ENCODE results near the gene RNF214. TPM values are rescaled to one million over a fixed set of nuclear protein-coding genes. Genes with fewer than 3 reads are reported as not detected.
A peak's percentile ranks its signal among the peaks of the same experiment; 100 is the strongest.

Gene RNF214
- total and polyA plus RNA-seq, 2 donors (not counting 1 experiment from before 2014, with no cell fraction given): 16.0 to 36.1 TPM

GRCh38 chr11:117221775-117222517, 10.5 kb upstream of the RNF214 start:
- H3K4me3 Mint-ChIP-seq: no peak overlapping the region
- intact Hi-C loops (cut with micrococcal nuclease): no loop called here
- H3K27ac ChIP-seq (ENCODE audit: low read length in 2 of 2): no peak overlapping the region
- H4K20me1 ChIP-seq (ENCODE audit: control insufficient read depth, insufficient read depth, low read length, poor library complexity, severe bottlenecking): peaks cover 22% of the 10 kb centered on the region
- H3K27ac Mint-ChIP-seq: peak overlapping the region; percentile 39
- H3K9me3 Mint-ChIP-seq (ENCODE audit: insufficient read depth): no peaks in the 10 kb centered on the region
- H3K4me1 Mint-ChIP-seq: peaks cover 9% of the 10 kb centered on the region
- CTCF ChIA-PET: interaction anchor here (0.8 to 19.9 kb wide), 4 partner anchors 8 to 116 kb away, joined by 3 to 309 read pairs (median 6); partner anchors contain the start of gene SIDT2
- no peaks in the 10 kb centered on the region for H3K9me3 ChIP-seq (ENCODE audit: control extremely low read depth in 1 of 3, control insufficient read depth in 2 of 3, insufficient read depth in 1 of 3, low read length in 2 of 3)
- no peak overlapping the region for H3K4me3 ChIP-seq (ENCODE audit: control extremely low read depth in 1 of 5, extremely low read depth in 1 of 5, insufficient read depth in 1 of 5, low read depth in 2 of 5, low read length in 4 of 5)
- H3K4me1 ChIP-seq (ENCODE audit: control insufficient read depth in 2 of 2, insufficient read depth in 2 of 2, low read length in 2 of 2): peaks cover 0 to 6% of the 10 kb centered on the region in 2 donors
- H2AFZ ChIP-seq (ENCODE audit: insufficient read depth, low read depth, low read length, poor library complexity, severe bottlenecking): no peak overlapping the region
- H3K4me2 ChIP-seq (replicated peaks; ENCODE audit: low read depth, low read length, poor library complexity, severe bottlenecking): no peak overlapping the region
- H3K9ac ChIP-seq (ENCODE audit: low read length): no peak overlapping the region
- no peaks in the 10 kb centered on the region for H3K27me3 ChIP-seq (replicated peaks in 1 of 4; ENCODE audit: control extremely low read depth in 1 of 4, control insufficient read depth in 3 of 4, insufficient read depth in 4 of 4, low read length in 3 of 4)
- H3K27me3 Mint-ChIP-seq: no peaks in the 10 kb centered on the region
- peaks cover 7 to 96% of the 10 kb centered on the region in 2 experiments for H3K36me3 ChIP-seq (replicated peaks in 1 of 2; ENCODE audit: control extremely low read depth in 1 of 2, control insufficient read depth in 1 of 2, extremely low read depth in 1 of 2, insufficient read depth in 2 of 2, low read length in 1 of 2)
- ATAC-seq (ENCODE audit: low read depth) (no peak), DNase-seq (no peak)
- TF ChIP-seq, protein P1, sequence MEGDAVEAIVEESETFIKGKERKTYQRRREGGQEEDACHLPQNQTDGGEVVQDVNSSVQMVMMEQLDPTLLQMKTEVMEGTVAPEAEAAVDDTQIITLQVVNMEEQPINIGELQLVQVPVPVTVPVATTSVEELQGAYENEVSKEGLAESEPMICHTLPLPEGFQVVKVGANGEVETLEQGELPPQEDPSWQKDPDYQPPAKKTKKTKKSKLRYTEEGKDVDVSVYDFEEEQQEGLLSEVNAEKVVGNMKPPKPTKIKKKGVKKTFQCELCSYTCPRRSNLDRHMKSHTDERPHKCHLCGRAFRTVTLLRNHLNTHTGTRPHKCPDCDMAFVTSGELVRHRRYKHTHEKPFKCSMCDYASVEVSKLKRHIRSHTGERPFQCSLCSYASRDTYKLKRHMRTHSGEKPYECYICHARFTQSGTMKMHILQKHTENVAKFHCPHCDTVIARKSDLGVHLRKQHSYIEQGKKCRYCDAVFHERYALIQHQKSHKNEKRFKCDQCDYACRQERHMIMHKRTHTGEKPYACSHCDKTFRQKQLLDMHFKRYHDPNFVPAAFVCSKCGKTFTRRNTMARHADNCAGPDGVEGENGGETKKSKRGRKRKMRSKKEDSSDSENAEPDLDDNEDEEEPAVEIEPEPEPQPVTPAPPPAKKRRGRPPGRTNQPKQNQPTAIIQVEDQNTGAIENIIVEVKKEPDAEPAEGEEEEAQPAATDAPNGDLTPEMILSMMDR (IDR thresholded peaks at IDR 0.05): no peak
- no peak for TF ChIP-seq EZH2 (IDR thresholded peaks at IDR 0.05; ENCODE audit: borderline replicate concordance, insufficient read depth, low read depth, low read length, poor library complexity, severe bottlenecking)
- H3K79me2 ChIP-seq (ENCODE audit: control insufficient read depth, insufficient read depth, low read length): peaks cover 57% of the 10 kb centered on the region
- WGBS (ENCODE audit: insufficient coverage): 100% methylated on average over 6 of the region's 7 CpGs
- POLR2A ChIA-PET: interaction anchor here (1.3 to 1.4 kb wide), 2 partner anchors 22 to 41 kb away, joined by 5 read pairs; no protein-coding TSS in a partner anchor
